ENCODE measurements around the gene BCL6.

GRCh38 chr3:187698499-187699399 is 46.5 kb downstream of the BCL6 start:
- TF ChIP-seq POLR2AphosphoS5 (IDR thresholded peaks at IDR 0.05; ENCODE audit: control insufficient read depth, insufficient read depth, low read depth, low read length) (no peak), USF1 (CRISPR knock-in tag; IDR thresholded peaks at IDR 0.05) (no peak), EZH2 (IDR thresholded peaks at IDR 0.05; ENCODE audit: borderline replicate concordance, low read depth, low read length) (no peak), PHB2 (IDR thresholded peaks at IDR 0.05; ENCODE audit: low read depth) (no peak), SIN3A (IDR thresholded peaks at IDR 0.05; ENCODE audit: borderline replicate concordance in 2 of 2, control insufficient read depth in 1 of 2, low read depth in 2 of 2, low read length in 2 of 2) (no peak), ZNF764 (CRISPR knock-in tag; IDR thresholded peaks at IDR 0.05; ENCODE audit: low read depth) (no peak), ZC3H11A (IDR thresholded peaks at IDR 0.05; ENCODE audit: low read depth, low read length) (no peak)
